OCI-LY1 (cell line): Measurements from ENCODE around the gene EBF4.

Source experiments
- EZH2 ChIP-seq: fragments of 200-600 bp; sonication (generic), shearing (Covaris generic); IDR thresholded peaks from 2 replicates; pipeline ENCODE4 v1.8.0; 2017; ENCODE audit warnings: borderline replicate concordance, mixed run types, mild to moderate bottlenecking, antibody characterized with exemption, low read length, moderate library complexity, mixed read lengths
- TF ChIP-seq, protein P1 (sequence below): fragments of 200-600 bp; sonication (generic), shearing (Covaris generic); IDR thresholded peaks from 2 replicates; pipeline ENCODE4 v1.5.1; 2017; ENCODE audit warnings: mild to moderate bottlenecking, antibody characterized with exemption, low read length, moderate library complexity, mixed read lengths

DNA sequence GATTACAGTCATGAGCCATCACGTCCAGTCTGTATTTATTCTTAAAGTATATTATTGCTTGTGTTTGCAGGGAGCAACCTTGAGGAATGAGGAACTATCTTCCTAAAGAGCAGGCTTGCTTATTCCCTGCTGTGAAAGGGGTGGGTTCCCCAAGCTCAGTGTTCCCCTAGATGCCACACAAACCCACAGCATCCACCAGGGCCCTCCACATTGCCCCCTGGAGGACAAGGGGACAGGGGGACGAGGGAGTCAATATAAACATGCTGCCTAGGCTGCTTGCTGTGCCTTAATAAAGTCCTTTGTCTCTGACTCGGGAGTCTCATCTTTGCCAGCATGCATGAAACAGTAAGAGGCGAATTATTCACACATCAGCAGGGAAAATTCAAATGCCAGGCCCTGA is 20.6 kb upstream of the EBF4 start:
- TF ChIP-seq, protein P1, sequence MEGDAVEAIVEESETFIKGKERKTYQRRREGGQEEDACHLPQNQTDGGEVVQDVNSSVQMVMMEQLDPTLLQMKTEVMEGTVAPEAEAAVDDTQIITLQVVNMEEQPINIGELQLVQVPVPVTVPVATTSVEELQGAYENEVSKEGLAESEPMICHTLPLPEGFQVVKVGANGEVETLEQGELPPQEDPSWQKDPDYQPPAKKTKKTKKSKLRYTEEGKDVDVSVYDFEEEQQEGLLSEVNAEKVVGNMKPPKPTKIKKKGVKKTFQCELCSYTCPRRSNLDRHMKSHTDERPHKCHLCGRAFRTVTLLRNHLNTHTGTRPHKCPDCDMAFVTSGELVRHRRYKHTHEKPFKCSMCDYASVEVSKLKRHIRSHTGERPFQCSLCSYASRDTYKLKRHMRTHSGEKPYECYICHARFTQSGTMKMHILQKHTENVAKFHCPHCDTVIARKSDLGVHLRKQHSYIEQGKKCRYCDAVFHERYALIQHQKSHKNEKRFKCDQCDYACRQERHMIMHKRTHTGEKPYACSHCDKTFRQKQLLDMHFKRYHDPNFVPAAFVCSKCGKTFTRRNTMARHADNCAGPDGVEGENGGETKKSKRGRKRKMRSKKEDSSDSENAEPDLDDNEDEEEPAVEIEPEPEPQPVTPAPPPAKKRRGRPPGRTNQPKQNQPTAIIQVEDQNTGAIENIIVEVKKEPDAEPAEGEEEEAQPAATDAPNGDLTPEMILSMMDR: peak; percentile 33
- TF ChIP-seq EZH2: no peak
